HG02623 (cell line): Measurements from ENCODE around the gene SPATA12.

Experiments
- ATAC-seq: cut with Tn5 transposase; IDR thresholded peaks from one replicate; pipeline ENCODE4 v1.9.1; 2021; ENCODE audit warnings: moderate library complexity; ENCODE audit not compliant: unreplicated experiment

The SPATA12 gene

DNA sequence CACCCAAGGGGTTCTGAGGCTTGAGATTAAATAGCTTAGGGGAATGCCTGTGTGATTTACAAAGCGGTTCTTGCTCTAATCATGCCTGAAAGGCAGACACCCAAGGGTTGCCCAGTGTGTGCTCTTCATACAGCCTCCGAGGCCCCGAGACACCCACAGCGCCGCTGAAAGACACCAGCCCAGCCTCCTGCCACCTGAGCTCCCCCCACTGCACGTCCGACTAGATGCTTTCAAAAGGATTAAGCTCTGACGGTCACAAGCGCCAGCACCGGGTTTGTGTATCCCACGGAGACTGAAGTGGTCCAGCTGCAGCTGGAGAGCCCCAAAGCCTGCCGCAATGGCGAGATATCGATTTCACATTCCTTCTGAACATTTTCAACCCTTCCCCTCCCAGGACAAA is 50.3 kb downstream of the SPATA12 start:
- ATAC-seq = no peak

DNA sequence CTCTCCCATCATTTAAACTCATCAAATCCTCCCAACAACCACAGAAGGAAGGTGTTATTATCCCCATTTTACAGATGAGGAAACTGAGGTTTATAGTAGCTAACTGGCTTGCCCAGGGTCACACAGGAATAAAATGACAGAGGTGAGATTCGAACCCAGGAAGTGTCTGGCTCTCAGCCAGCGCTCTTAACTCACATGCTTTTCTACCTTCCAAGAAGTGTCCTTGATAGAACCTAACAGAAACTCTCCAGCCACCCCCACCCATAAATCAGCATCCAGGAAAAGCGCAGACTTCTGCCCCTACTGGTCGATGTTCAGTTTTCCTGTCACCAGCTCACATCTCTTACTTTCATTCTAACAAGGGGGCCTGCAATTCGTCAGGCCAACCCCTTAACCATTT is 51.7 kb downstream of the SPATA12 start:
- no peak for ATAC-seq

DNA sequence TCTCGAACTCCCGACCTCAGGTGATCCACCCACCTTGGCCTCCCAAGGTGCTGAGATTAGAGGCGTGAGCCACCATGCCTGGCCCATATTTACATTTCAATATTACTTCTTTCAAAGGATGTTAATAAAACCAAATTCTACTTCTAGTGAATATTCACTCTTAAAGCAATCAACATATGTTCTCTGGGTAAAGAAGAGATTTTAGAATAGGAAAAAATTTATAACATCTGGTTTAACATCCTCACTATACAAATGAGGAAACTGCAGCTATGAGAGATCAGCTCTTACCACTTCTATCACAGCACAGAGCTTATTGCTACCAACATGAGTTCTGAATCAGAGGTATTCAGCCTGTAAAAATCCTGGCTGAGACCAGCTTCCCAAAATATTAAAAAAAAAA is 56.0 kb downstream of the SPATA12 start:
- ATAC-seq = no peak

DNA sequence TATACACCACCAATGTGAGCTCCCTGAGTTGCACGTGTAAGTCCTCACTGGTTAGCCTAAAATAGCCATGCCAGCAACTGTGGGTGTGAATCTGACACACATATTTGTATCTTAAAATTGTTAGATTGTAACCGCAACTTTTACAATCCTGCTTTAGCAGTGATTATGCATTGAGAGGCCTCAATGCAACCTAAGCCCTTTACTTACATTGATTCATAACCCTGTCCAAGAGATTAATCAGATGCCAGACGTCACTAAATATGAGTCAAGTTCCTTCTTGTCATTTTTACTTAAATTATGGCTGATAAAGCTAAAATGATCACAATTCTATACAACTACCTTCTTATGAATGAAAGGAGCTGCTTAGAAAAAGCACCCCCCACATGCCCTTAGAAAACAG is 57.8 kb downstream of the SPATA12 start:
- ATAC-seq = no peak

DNA sequence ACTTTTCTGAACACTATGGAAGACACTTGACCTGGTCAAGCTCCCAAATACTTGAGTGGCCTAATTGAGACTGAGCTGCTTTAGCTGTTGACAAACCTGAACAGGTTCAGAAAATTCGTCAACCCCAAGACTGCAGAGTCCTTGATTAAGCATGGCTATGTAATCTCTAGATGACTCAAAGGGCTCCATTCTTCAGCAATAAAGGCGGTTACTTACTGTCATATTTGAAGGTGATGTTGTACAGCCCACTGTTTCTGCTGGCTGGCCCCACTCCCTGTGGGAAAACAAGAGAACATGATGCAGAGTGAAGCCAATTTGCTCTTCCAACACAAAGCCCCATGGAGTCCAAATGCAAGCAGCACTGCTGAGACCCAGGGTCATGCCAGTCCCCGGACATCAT is 59.6 kb downstream of the SPATA12 start:
- no peak for ATAC-seq

DNA sequence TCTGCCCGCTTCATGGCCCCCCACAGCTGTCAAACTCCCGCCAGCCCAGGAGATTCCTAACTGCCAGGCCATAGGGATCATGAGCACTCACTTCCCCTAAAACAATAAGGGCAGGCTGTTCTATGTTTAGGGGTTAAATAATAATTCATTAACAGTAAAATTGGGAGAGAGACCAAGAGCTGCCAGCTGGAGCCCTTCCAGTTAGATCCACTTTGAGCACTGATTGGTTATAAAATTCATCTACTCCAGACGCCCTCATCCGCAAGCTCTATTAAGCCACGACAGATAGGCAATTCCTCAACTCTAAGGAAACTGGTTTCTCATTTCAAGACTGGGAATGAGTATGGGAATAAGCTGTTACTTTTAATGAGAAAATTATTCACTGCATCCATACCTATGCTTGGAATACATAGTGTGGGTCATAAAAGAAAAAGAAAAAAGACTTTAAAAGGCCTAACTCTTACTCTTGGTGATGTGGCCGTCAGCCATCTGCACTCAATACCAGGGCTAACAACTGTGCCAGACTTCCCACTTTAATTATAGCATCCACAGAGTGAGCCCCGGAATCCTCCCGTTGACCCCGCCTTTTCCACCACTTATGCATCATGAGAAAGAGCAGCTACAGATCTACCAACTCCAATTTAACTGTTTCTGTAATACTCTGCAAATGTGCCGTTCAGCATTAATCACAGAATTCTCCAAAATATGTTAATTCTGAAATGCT is 60.1 kb downstream of the SPATA12 start:
- ATAC-seq = no peak
